HL-60/S4 (cell line): ENCODE measurements around the gene ELN.
"Not testable (repeated sequence)": the region's sequence is repeated elsewhere in the genome, so short reads cannot be mapped to it uniquely, and the experiment has no call there.

ENCODE experiments used
- in situ Hi-C: fragments of 300-500 bp; cut with MboI; formaldehyde crosslinking; loops from 2 replicates; pipeline ENCODE4 v1.14.3; 2022; ENCODE audit warnings: low sequenced_read_pairs

Gene ELN

GRCh38 chr7:74027683-74028320 lies at the start of gene ELN:
ELN (plus strand) TSS chr7:74028173; CDS start chr7:74028188, 15 bp downstream.
- in situ Hi-C loops: loop anchor here (10.0 kb wide), 1 partner anchor 163 kb away; the partner anchor contains the start of gene TMEM270

DNA sequence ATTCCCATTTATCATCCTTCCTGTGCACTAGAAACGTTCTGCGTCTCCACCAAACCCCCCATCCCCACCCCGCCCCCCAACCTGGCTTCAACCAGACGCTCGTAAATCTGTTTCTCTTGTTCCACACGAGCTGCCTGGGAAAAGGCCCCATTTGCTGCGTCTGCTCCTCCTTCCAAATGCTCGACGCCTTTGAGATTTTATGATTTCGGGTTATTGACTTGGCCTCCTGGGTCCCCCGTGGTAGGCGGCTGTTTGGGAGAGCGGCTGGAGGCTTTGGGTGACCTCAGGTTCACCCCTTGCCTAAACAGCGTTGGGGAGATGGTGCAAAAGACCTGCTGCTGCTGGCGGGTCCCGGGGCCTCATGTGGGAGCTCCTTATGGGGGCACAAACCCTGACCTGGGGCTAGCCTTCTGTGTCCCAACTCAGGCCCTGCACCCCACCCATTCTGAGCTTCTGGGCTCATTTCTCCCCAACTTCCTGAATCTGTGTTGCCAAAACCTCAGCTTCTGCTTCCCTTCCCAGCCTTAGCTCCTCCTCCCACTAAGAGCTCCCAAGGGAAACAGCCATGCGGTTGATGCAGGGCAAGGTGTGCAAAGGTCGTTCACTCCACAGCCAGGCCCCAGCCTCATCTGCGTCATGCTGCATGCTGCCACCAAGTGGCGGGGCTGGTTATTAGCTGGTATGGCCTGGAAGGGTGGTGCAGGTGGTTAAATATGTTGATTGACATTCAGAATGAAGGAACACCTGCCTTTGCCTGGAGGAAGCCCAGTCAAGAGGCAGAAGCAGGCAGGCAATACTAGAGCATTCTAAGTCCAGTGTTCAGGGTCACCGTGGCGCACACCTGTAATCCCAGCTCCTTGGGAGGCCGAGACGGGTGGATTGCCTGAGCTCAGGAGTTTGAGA lies 49.1 kb upstream of the ELN start:
- in situ Hi-C loops: no loop called here

- in situ Hi-C loops: not testable (repeated sequence)
These were observed 48.3 kb upstream of the ELN start for GRCh38 chr7:73979656-73980055.

DNA sequence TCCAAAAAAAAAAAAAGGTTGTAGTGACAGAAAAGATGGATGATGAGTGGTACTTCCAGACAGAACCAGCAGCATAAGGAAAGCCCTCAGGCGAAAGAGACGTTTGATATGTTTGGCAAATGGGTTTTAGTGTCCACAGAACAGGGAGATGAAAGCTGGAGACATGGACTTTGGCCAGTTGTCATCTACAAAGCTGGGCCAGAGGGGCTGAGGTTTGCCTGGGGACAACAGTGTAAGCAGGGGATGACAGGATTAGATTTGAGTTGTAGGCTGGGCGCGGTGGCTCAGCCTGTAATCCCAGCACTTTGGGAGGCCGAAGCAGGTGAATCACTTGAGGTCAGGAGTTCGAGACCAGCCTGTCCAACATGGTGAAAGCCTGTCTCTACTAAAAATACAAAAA lies 47.8 kb upstream of the ELN start:
- in situ Hi-C loops: no loop called here

GRCh38 chr7:73981933-73982332 lies 46.0 kb upstream of the ELN start:
- in situ Hi-C loops: no loop called here

- in situ Hi-C loops: no loop called here
These were observed 44.4 kb upstream of the ELN start for GRCh38 chr7:73983437-73984164.

GRCh38 chr7:73984481-73985205 lies 43.3 kb upstream of the ELN start:
- in situ Hi-C loops: no loop called here

DNA sequence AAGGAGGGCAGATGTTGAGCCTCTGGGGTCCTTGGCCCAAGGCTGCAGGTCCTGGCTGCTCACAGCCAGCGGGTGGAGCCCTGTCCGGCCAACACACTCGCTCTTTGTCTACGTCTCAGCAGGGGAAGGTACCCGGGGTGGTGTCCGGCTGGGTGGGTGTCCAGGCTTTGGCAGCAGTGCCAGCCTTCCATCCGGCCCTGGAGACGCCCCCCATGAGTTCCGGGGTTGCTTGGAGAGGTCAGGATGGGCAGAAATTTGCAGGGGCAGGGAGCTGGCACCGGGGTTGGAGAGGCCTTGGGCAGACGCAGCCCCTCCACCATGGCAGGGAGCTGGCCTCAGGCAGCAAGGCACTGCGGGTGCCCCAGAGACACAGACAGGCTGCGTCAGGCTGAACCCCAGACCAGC lies 42.2 kb upstream of the ELN start:
- in situ Hi-C loops: no loop called here

DNA sequence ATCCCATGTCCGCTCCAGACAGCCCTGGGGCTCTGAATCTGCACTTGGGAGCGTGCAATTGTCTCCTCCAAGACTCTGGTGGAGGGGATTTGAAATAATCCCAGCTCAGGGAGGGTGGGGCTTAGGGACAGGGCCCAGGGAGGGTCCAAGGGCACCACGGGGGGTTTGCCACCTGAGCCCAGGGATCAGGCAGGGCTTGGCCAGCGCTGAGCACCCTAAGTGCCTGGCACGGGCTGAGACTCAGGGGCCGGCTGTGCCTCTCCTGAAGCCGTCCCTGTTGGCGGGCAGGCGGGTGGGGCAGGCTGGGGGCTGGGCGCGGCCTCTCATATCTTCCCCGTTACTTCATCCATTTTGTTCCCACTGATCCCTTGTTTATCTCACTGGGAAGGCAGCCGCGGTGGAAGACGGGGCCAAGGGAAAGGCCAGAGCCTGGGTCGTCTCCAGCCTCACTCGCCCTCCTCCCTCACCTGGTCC lies 41.8 kb upstream of the ELN start:
- in situ Hi-C loops: no loop called here

- in situ Hi-C loops: no loop called here
These were observed 40.7 kb upstream of the ELN start for GRCh38 chr7:73987298-73987697.

DNA sequence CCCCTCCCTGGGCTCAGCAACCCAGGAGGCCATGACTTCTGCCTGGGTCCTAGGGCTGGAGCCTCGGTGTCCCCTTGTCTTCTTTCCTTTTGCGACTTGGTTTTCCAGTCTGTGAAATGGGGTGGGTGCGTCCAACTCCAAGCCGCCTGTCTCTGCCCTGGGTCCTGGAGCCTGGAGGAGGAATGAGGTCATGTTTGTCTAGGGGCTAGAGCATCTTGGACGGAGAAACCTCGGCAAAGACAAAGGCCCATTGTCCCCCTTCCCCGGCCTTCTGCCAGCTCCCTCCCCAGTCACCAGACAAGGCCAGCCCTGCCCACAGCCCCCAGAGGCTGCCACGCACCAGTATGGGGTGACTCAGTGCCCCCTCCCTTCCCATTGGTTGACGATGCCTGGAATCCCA lies 39.8 kb upstream of the ELN start:
- in situ Hi-C loops: no loop called here

- in situ Hi-C loops: no loop called here
These were observed 36.4 kb upstream of the ELN start for GRCh38 chr7:73991522-73992100.

DNA sequence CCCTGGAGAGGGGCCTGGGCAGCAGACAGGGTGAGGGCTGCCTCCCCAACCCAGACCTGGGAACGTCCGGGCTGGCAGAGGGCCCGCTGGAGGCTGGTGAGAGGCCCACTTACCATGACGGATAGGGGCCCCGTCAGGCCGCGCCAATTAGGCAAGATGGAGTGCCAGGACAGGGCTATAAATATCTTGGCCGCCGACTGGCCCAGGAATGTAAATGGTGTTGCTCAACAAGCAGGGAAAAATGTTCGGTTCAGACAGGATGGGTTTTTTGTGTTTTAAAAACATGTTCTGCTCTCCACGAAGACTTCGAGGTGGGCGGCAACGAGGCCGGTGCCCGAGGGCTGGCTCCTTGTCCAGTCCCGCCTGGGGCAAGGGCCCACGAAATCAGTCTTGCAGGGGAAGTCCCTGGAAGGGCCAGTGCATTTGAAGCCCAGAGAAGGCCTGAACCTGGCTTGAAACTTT lies 35.8 kb upstream of the ELN start:
- in situ Hi-C loops: no loop called here

DNA sequence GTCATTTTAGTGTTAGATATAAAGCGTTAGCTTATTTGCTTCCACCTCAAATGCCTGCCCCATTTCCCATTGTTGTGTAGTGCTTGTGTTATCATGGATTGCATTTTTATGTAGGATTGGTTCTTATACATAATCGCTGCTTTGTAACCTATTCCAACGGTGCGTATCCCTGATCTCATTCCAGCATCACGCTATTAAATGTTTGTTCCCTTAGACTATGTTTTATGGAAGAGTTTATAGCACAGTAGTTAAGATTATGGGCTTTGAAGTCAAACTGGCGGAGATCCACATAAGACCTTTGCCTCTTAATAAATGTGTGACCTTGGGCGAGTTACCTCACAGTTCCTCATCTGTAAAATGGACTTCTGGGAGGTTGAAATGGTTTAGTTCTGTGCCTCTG lies 34.0 kb upstream of the ELN start:
- in situ Hi-C loops: no loop called here

DNA sequence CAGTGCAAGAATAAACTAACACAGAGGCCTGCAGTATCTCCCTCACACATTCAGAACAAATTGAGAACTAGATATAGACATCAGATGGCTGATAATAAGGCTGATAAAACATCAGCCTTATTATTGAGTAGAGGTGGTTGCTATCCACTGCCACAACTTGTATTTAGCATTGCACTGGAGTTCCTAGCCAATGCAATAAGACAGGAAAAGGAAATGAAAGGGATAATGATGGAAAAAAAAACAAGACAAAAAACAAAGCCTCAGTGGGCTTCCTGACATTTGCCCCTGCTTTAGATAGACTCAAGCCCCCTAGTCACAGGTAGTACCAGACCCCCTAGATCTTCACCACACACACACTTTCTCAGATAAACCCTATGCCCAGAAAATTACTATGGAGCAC lies 33.2 kb upstream of the ELN start:
- in situ Hi-C loops: no loop called here

GRCh38 chr7:73995330-73995729 lies 32.6 kb upstream of the ELN start:
- in situ Hi-C loops: no loop called here

GRCh38 chr7:73995821-73996511 lies 32.0 kb upstream of the ELN start:
- in situ Hi-C loops: no loop called here

DNA sequence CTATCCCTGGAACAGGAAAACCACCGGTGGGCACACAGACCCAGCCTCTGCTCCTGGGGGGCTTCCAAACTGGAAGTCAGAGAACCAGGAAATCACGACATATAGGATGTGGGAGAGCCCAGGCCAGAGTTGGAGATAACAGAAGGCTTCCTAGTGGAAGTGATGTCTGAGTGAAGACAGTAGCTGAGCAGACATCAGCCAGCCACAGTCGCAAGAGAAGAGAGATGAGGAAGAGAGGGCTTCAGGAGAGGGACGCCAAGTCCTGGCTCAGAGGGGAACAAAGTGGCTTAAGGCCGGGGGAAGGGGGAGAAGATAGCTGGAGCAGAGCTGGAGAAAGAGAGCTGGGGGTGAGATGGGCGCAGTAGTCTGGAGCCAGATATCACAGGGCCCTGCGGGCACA lies 30.9 kb upstream of the ELN start:
- in situ Hi-C loops: no loop called here

GRCh38 chr7:73999664-74000435 lies 28.1 kb upstream of the ELN start:
- in situ Hi-C loops: no loop called here
